ENCODE results near the gene LIMCH1. TPM values are rescaled to one million over a fixed set of nuclear protein-coding genes. Genes with fewer than 3 reads are reported as not detected.

Gene LIMCH1
- polyA plus RNA-seq, 1 donor = 121 TPM

Other genes with a start within 250 kb of the LIMCH1 start
- gene PHOX2B, start 210.6 kb downstream of the LIMCH1 start, polyA plus RNA-seq (ENCODE audit: insufficient read length) = 0.10 TPM